Kidney (tissue), 14 donors: ENCODE measurements around the gene HNRNPF. TPM values are rescaled to one million over a fixed set of nuclear protein-coding genes. Genes with fewer than 3 reads are reported as not detected.

Experiments used
- DNase-seq, 5 donors: peaks; one replicate each; pipeline ENCODE4 v3.0.0-alpha.2; 2013 to 2020
- FAIRE-seq: peaks from 2 replicates; lab custom pipeline; 2012; peaks lifted over from hg19 to GRCh38; lab: Jason Lieb, UNC
- H3K27ac ChIP-seq, 2 donors: one replicate each; pipeline ENCODE4 v1.7.0; 2013; ENCODE audit warnings: low read depth in 2 of 2, low read length in 2 of 2, inconsistent platforms in 1 of 2
- H3K27me3 ChIP-seq: one replicate; pipeline ENCODE4 v1.7.1; 2013; ENCODE audit warnings: low read length, inconsistent platforms; ENCODE audit not compliant: control insufficient read depth, insufficient read depth
- H3K36me3 ChIP-seq, 3 donors: one replicate each; pipeline versions ENCODE4 v1.7.0 to v1.7.1; 2013; ENCODE audit warnings: low read length in 3 of 3, control low read depth in 1 of 3, inconsistent platforms in 1 of 3; ENCODE audit not compliant: insufficient read depth in 3 of 3, control insufficient read depth in 2 of 3
- H3K4me1 ChIP-seq, 3 donors: one replicate each; pipeline versions ENCODE4 v1.7.0 to v1.7.1; 2013; ENCODE audit warnings: low read length in 3 of 3, inconsistent platforms in 1 of 3, low read depth in 1 of 3; ENCODE audit not compliant: control insufficient read depth in 2 of 3, insufficient read depth in 2 of 3
- H3K4me3 ChIP-seq, 3 donors: one replicate each; pipeline versions ENCODE4 v1.7.0 to v1.8.1; 2013; ENCODE audit warnings: low read length in 3 of 3, control low read depth in 1 of 3, inconsistent platforms in 1 of 3
- H3K9ac ChIP-seq, 3 donors: one replicate each; pipeline versions ENCODE4 v1.7.0 to v1.7.1; 2013; ENCODE audit warnings: low read length in 3 of 3, control low read depth in 1 of 3, inconsistent platforms in 1 of 3
- H3K9me3 ChIP-seq, 3 donors: one replicate each; pipeline versions ENCODE4 v1.7.0 to v1.7.1; 2013; ENCODE audit warnings: low read length in 3 of 3, control low read depth in 1 of 3, inconsistent platforms in 1 of 3; ENCODE audit not compliant: control insufficient read depth in 2 of 3, insufficient read depth in 1 of 3
- CTCF ChIP-seq: IDR thresholded peaks from 3 replicates; pipeline ENCODE4 v1.5.1; 2012; ENCODE audit warnings: mild to moderate bottlenecking, moderate library complexity, borderline replicate concordance; ENCODE audit not compliant: insufficient read depth; ENCODE audit errors: extremely low read depth
- intact Hi-C: fragments of 100-400 bp; cut with DNase I; formaldehyde crosslinking; loops from one replicate; pipeline ENCODE4 v1.11.1; 2022
- polyA plus RNA-seq: library from polyadenylated mRNA; stranded (reverse); fragments of 350-450 nt; fragmentation: Illumina TruSeq; extraction: RNeasy Lipid Tissue Mini Kit (QIAGEN cat#74804); gene quantifications from one replicate; pipeline ENCODE4 v1.2.3, GENCODE V29; 2014; ENCODE audit warnings: low read depth, low replicate concordance; ENCODE audit not compliant: insufficient read depth
- total RNA-seq: library from RNA; stranded (reverse); fragmentation: NEBNext Ultra II Directional; extraction: Animal tissue kit (Norgen Biotek cat#: 25700); gene quantifications from one replicate; pipeline ENCODE4 v1.2.1, GENCODE V29; 2021
- donor health status: control.
- donor health status: control.
- donor health status: control.
- donor health status: control.
- donor health status: control.
- donor health status: DM: yes; HTN: yes; CAD: no.
- donor health status: Normal renal cell carcinoma (clear cell type).

Gene HNRNPF
- total and polyA plus RNA-seq, 2 donors from 2014 or later, result 74.0 to 190 TPM

GRCh38 chr10:43347997-43348396 lies 61.0 kb downstream of the HNRNPF start:
- TF ChIP-seq CTCF, result no peak
- H3K36me3 ChIP-seq, result no peaks in the 10 kb centered on the region
- H3K4me1 ChIP-seq, result no peaks in the 10 kb centered on the region
- DNase-seq (no peak), FAIRE-seq (no peak)
- no peak overlapping the region for H3K9ac ChIP-seq
- no peaks in the 10 kb centered on the region for H3K27me3 ChIP-seq
- H3K9me3 ChIP-seq, result no peaks in the 10 kb centered on the region
- intact Hi-C loops, result loop anchor here (10.0 kb wide), 1 partner anchor 53 kb away; no protein-coding TSS in a partner anchor
- H3K27ac ChIP-seq, result no peak overlapping the region
- H3K4me3 ChIP-seq, result no peak overlapping the region

- no peaks in the 10 kb centered on the region for H3K4me1 ChIP-seq
- H3K27me3 ChIP-seq, result no peaks in the 10 kb centered on the region
- H3K9ac ChIP-seq, result no peak overlapping the region
- H3K36me3 ChIP-seq, result no peaks in the 10 kb centered on the region
- no peak for FAIRE-seq
- H3K27ac ChIP-seq, result no peak overlapping the region
- H3K9me3 ChIP-seq, result no peaks in the 10 kb centered on the region
- DNase-seq, result no peak
- intact Hi-C loops, result loop anchor here (10.0 kb wide), 1 partner anchor 49 kb away; no protein-coding TSS in a partner anchor
- TF ChIP-seq CTCF, result no peak
- H3K4me3 ChIP-seq, result no peak overlapping the region
Measured at GRCh38 chr10:43344051-43344450, 64.9 kb downstream of the HNRNPF start.

- Histone ChIP-seq H3K4me1 (no peaks in the 10 kb centered on the region), H3K9me3 (no peaks in the 10 kb centered on the region), H3K4me3 (no peak overlapping the region), H3K27me3 (no peaks in the 10 kb centered on the region), H3K36me3 (no peaks in the 10 kb centered on the region), H3K9ac (no peak overlapping the region), H3K27ac (no peak overlapping the region)
- intact Hi-C loops, result loop anchor here (10.0 kb wide), 1 partner anchor 48 kb away; no protein-coding TSS in a partner anchor
- FAIRE-seq (no peak), DNase-seq (no peak)
- TF ChIP-seq CTCF, result no peak
Measured at GRCh38 chr10:43343126-43343525, 65.9 kb downstream of the HNRNPF start.
